GM12878 (cell line): ENCODE results near the gene TVP23C. TPM values are rescaled to one million over a fixed set of nuclear protein-coding genes. Genes with fewer than 3 reads are reported as not detected.

Source experiments
- ATAC-seq: fragments of 200-7000 bp; cut with Tn5 transposase; 3 replicates; pipeline ENCODE4 v1.9.1; 2020; ENCODE audit warnings: mild to moderate bottlenecking, moderate library complexity
- BruUV-seq: library from RNA; stranded (reverse); fragments of 400-500 nt; replicated peaks from 2 replicates; lab custom pipeline; 2021; lab: Mats Ljungman, UMichigan
- CTCF ChIA-PET: fragments of 300-600 bp; sonication (Branson Sonifier 250); formaldehyde crosslinking; extraction: SDS; loops from one replicate; lab custom pipeline; 2021; ENCODE audit warnings: inconsistent platforms; lab: Yijun Ruan, JAX
- POLR2A ChIA-PET: fragments of 350-600 bp; formaldehyde crosslinking; extraction: SDS; loops from one replicate; lab custom pipeline; 2021; ENCODE audit warnings: inconsistent platforms; lab: Charles Lee
- RAD21 ChIA-PET: fragments of 300-600 bp; sonication (Branson Sonifier 250); formaldehyde crosslinking; loops from one replicate; lab custom pipeline; 2023; ENCODE audit warnings: antibody characterized with exemption; ENCODE audit not compliant: unreplicated experiment; lab: Charles Lee
- SMC1A ChIA-PET: fragments of 300-600 bp; sonication (Branson Sonifier 250); formaldehyde crosslinking; loops from one replicate; lab custom pipeline; 2023; ENCODE audit not compliant: unreplicated experiment, uncharacterized antibody; lab: Charles Lee
- DNase-seq: peaks from one replicate; pipeline ENCODE4 v3.0.0-alpha.2; 2011; ENCODE audit warnings: low read depth, low spot score
- FAIRE-seq: peaks from 3 replicates; lab custom pipeline; 2011; peaks lifted over from hg19 to GRCh38; lab: Jason Lieb, UNC
- H2AFZ ChIP-seq: 2 replicates; pipeline ENCODE4 v1.6.0; 2011; ENCODE audit warnings: low read depth, low read length, control low read depth; ENCODE audit not compliant: control insufficient read depth
- H3K27ac ChIP-seq: 2 replicates; pipeline ENCODE4 v1.5.1; 2011; ENCODE audit warnings: control low read depth; ENCODE audit not compliant: control insufficient read depth, insufficient read depth
- H3K27me3 ChIP-seq, 2 experiments: replicated peaks in 1 of 2; 2 replicates each; pipeline versions ENCODE4 v1.6.0 to v1.6.1; 2011; ENCODE audit warnings: low read length in 1 of 2; ENCODE audit not compliant: control insufficient read depth in 2 of 2, insufficient read depth in 2 of 2
- H3K36me3 ChIP-seq, 2 experiments: 2 replicates each; pipeline ENCODE4 v1.5.1; 2011; ENCODE audit warnings: low read length in 1 of 2; ENCODE audit not compliant: control insufficient read depth in 2 of 2, insufficient read depth in 2 of 2
- H3K4me1 ChIP-seq: 2 replicates; pipeline ENCODE4 v1.6.1; 2011; ENCODE audit warnings: mild to moderate bottlenecking, low read length, moderate library complexity, mixed read lengths; ENCODE audit not compliant: control insufficient read depth, insufficient read depth
- H3K4me2 ChIP-seq: 2 replicates; pipeline ENCODE4 v1.6.0; 2011; ENCODE audit warnings: control low read depth; ENCODE audit not compliant: control insufficient read depth, insufficient read depth
- H3K4me3 ChIP-seq: fragments of 200-600 bp; sonication (generic); 2 replicates; pipeline ENCODE4 v1.5.1; 2016
- H3K79me2 ChIP-seq: 2 replicates; pipeline ENCODE4 v1.6.0; 2011; ENCODE audit warnings: low read length; ENCODE audit not compliant: control insufficient read depth, insufficient read depth
- H3K9ac ChIP-seq: 2 replicates; pipeline ENCODE4 v1.8.0; 2011; ENCODE audit warnings: low read length, control low read depth, mixed read lengths; ENCODE audit not compliant: control insufficient read depth, insufficient read depth
- H3K9me3 ChIP-seq: replicated peaks from 3 replicates; pipeline ENCODE4 v1.5.1; 2011; ENCODE audit warnings: mild to moderate bottlenecking, low read length; ENCODE audit not compliant: control insufficient read depth, insufficient read depth
- H4K20me1 ChIP-seq: 2 replicates; pipeline ENCODE4 v1.6.0; 2011; ENCODE audit not compliant: control insufficient read depth, insufficient read depth
- BMI1 ChIP-seq: fragments of 450-650 bp; IDR thresholded peaks from 2 replicates; pipeline ENCODE4 v1.6.1; 2016; ENCODE audit warnings: mild to moderate bottlenecking, moderate library complexity, borderline replicate concordance
- DPF2 ChIP-seq: fragments of 450-650 bp; IDR thresholded peaks from 2 replicates; pipeline ENCODE4 v1.6.1; 2017; ENCODE audit warnings: mild to moderate bottlenecking
- EGR1 ChIP-seq, 2 experiments: IDR thresholded peaks; 1 replicate in 1 of 2; 2 replicates in 1 of 2; pipeline ENCODE4 v1.6.1; 2011 to 2012; ENCODE audit warnings: low read depth in 2 of 2, low read length in 2 of 2, borderline replicate concordance in 1 of 2, mild to moderate bottlenecking in 1 of 2, moderate library complexity in 1 of 2
- EP300 ChIP-seq, 2 experiments: fragments of 150-350 bp in 1 of 2; IDR thresholded peaks; 2 replicates each; pipeline ENCODE4 v1.6.1; 2011 to 2012; ENCODE audit warnings: low read depth in 2 of 2, low read length in 2 of 2, borderline replicate concordance in 1 of 2, improper control_type of control experiment in 1 of 2, inconsistent platforms in 1 of 2; ENCODE audit not compliant: control insufficient read depth in 1 of 2
- ETV6 ChIP-seq, 2 experiments: fragments of 450-650 bp in 1 of 2; IDR thresholded peaks in 1 of 2; conservative IDR thresholded peaks in 1 of 2; 2 replicates each; pipeline ENCODE4 v1.6.1; 2014; ENCODE audit warnings: antibody characterized with exemption in 1 of 2, borderline replicate concordance in 1 of 2, low read depth in 1 of 2, mild to moderate bottlenecking in 1 of 2, moderate library complexity in 1 of 2
- EZH2 ChIP-seq: IDR thresholded peaks from 2 replicates; pipeline ENCODE4 v1.6.1; 2012; ENCODE audit warnings: low read depth, mild to moderate bottlenecking, control low read depth, inconsistent platforms, low read length, borderline replicate concordance; ENCODE audit not compliant: control insufficient read depth
- RBBP5 ChIP-seq: fragments of 200-600 bp; sonication (generic); conservative IDR thresholded peaks from 2 replicates; pipeline ENCODE4 v1.6.1; 2016
- SKIL ChIP-seq: fragments of 450-650 bp; IDR thresholded peaks from 2 replicates; pipeline ENCODE4 v1.6.1; 2017; ENCODE audit warnings: mild to moderate bottlenecking, low read depth, inconsistent platforms; ENCODE audit not compliant: poor library complexity, severe bottlenecking
- ZZZ3 ChIP-seq: IDR thresholded peaks from 2 replicates; pipeline ENCODE4 v1.6.1; 2011; ENCODE audit warnings: low read depth; ENCODE audit not compliant: control insufficient read depth, insufficient read length
- WGBS: methylation state at CpG from one replicate; pipeline ENCODE4 v1.1.6; 2016; ENCODE audit warnings: low lambda C conversion rate; ENCODE audit not compliant: insufficient replicate concordance, insufficient coverage; ENCODE audit errors: missing lambda C conversion rate; 5-methylcytosine and 5-hydroxymethylcytosine counted together
- in situ Hi-C: fragments of 300-500 bp; cut with MboI; formaldehyde crosslinking; loops from 9 replicates; pipeline ENCODE4 v1.14.3; 2018; ENCODE audit warnings: mixed read lengths
- intact Hi-C: fragments of 100-400 bp; cut with micrococcal nuclease; formaldehyde crosslinking; loops from one replicate; pipeline ENCODE4 v1.14.2; 2022; ENCODE audit not compliant: unreplicated experiment
- polyA plus RNA-seq, 11 experiments: library from polyadenylated mRNA; depleted of rRNA in 4 of 11; unstranded in 6 of 11; stranded (reverse) in 5 of 11; fragments of >200 nt; fragmentation: Nextera tagmentation in 4 of 11; fragmentation: Illumina TruSeq in 1 of 11; extraction: Ambion mirVana in 4 of 11; extraction: Trizol in 1 of 11; gene quantifications; 1 replicate in 1 of 11; 2 replicates in 10 of 11; pipeline versions ENCODE4 v1.2.1 to v1.2.3, GENCODE V29; 2011 to 2016; ENCODE audit warnings: inconsistent platforms in 2 of 11, missing spikeins in 2 of 11, low read depth in 1 of 11
- total RNA-seq, 4 experiments: library from RNA; depleted of rRNA in 3 of 4; stranded (reverse); fragments of >200 nt in 3 of 4; fragmentation: Illumina TruSeq in 1 of 4; extraction: Trizol in 1 of 4; gene quantifications; 2 replicates each; pipeline versions ENCODE4 v1.2.1 to v1.2.3, GENCODE V29; 2013 to 2021
- TF ChIP-seq, protein P1 (sequence below): fragments of 450-650 bp; IDR thresholded peaks from 2 replicates; pipeline ENCODE4 v1.6.1; 2016; ENCODE audit warnings: mild to moderate bottlenecking

Gene TVP23C
- total and polyA plus RNA-seq, 10 of the 15 experiments (the other 5 are each of a cell fraction or from before 2014, with no cell fraction given), result 0.42 to 5.0 (median 2.7) TPM

GRCh38 chr17:15494821-15495220 lies 68.5 kb downstream of the TVP23C start (continued):
- no peak for TF ChIP-seq RBBP5

- Histone ChIP-seq H3K27me3 (no peaks in the 10 kb centered on the region), H3K9ac (no peak overlapping the region), H3K79me2 (no peaks in the 10 kb centered on the region), H3K4me3 (no peak overlapping the region), H3K27ac (no peak overlapping the region), H3K4me1 (no peaks in the 10 kb centered on the region), H2AFZ (no peak overlapping the region), H3K9me3 (no peaks in the 10 kb centered on the region), H3K36me3 (no peaks in the 10 kb centered on the region), H3K4me2 (no peak overlapping the region), H4K20me1 (no peaks in the 10 kb centered on the region)
- TF ChIP-seq SKIL (no peak), BMI1 (no peak), ZZZ3 (no peak), EZH2 (no peak), EP300 (IDR thresholded peaks at IDR 0.05; ENCODE audit: borderline replicate concordance in 1 of 2, control insufficient read depth in 1 of 2, low read depth in 2 of 2, low read length in 2 of 2) (no peak), DPF2 (no peak), EGR1 (IDR thresholded peaks at IDR 0.05; ENCODE audit: borderline replicate concordance in 1 of 2, low read depth in 2 of 2, low read length in 2 of 2) (no peak), ETV6 (conservative IDR thresholded peaks at IDR 0.05 in 1 of 2, IDR thresholded peaks at IDR 0.05 in 1 of 2; ENCODE audit: borderline replicate concordance in 1 of 2, low read depth in 1 of 2) (no peak)
- TF ChIP-seq, protein P1, sequence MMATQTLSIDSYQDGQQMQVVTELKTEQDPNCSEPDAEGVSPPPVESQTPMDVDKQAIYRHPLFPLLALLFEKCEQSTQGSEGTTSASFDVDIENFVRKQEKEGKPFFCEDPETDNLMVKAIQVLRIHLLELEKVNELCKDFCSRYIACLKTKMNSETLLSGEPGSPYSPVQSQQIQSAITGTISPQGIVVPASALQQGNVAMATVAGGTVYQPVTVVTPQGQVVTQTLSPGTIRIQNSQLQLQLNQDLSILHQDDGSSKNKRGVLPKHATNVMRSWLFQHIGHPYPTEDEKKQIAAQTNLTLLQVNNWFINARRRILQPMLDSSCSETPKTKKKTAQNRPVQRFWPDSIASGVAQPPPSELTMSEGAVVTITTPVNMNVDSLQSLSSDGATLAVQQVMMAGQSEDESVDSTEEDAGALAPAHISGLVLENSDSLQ, result no peak
- in situ Hi-C loops, result no loop called here
- FAIRE-seq (no peak), ATAC-seq (no peak), DNase-seq (no peak)
- WGBS, result 0% methylated on average over 1 of the region's 1 CpG
- ChIA-PET RAD21 (no interaction called here), POLR2A (no interaction called here), SMC1A (no interaction called here), CTCF (no interaction called here)
- intact Hi-C loops, result no loop called here
- BruUV-seq, result no TSS peak
Observed at GRCh38 chr17:15493693-15494035, 69.6 kb downstream of the TVP23C start.
